RWPE2 (cell line): ENCODE results near the gene MYO3B.

ENCODE experiments used
- ATAC-seq: fragments of 200-7000 bp; cut with Tn5 transposase; 3 replicates; pipeline ENCODE4 v1.9.1; 2021; ENCODE audit warnings: low read depth
- DNase-seq: peaks from one replicate; pipeline ENCODE4 v3.0.0-alpha.2; 2020; ENCODE audit warnings: low spot score
- H3K27ac ChIP-seq: fragments of 450-650 bp; 2 replicates; pipeline ENCODE4 v1.5.1; 2017; ENCODE audit warnings: mild to moderate bottlenecking; ENCODE audit not compliant: poor library complexity, severe bottlenecking
- H3K27me3 ChIP-seq: fragments of 250-450 bp; sonication (Bioruptor Pico); 2 replicates; pipeline ENCODE4 v1.5.1; 2021; ENCODE audit warnings: mild to moderate bottlenecking, moderate library complexity; ENCODE audit not compliant: insufficient read depth, poor library complexity, severe bottlenecking
- H3K36me3 ChIP-seq: fragments of 250-450 bp; sonication (Bioruptor Pico); 2 replicates; pipeline ENCODE4 v1.5.1; 2020; ENCODE audit warnings: low read depth, mild to moderate bottlenecking, moderate library complexity
- H3K4me1 ChIP-seq: fragments of 250-450 bp; sonication (Bioruptor Pico); 2 replicates; pipeline ENCODE4 v1.5.1; 2021; ENCODE audit warnings: mild to moderate bottlenecking, moderate library complexity; ENCODE audit not compliant: insufficient read depth, poor library complexity, severe bottlenecking
- H3K4me3 ChIP-seq: fragments of 250-450 bp; sonication (Bioruptor Pico); 2 replicates; pipeline ENCODE4 v1.5.1; 2021; ENCODE audit warnings: mild to moderate bottlenecking, moderate library complexity; ENCODE audit not compliant: severe bottlenecking
- H3K9me3 ChIP-seq: fragments of 250-450 bp; sonication (Bioruptor Pico); 2 replicates; pipeline ENCODE4 v1.5.1; 2021; ENCODE audit warnings: mild to moderate bottlenecking, moderate library complexity; ENCODE audit not compliant: severe bottlenecking
- CTCF ChIP-seq: fragments of 450-650 bp; IDR thresholded peaks from one replicate; pipeline ENCODE4 v1.5.1; 2017; ENCODE audit warnings: mild to moderate bottlenecking, moderate library complexity; ENCODE audit not compliant: poor library complexity, severe bottlenecking

The MYO3B gene

GRCh38 chr2:170462433-170463205, 284.7 kb downstream of the MYO3B start:
- no peak for ATAC-seq
- H3K36me3 ChIP-seq, result no peaks in the 10 kb centered on the region
- no peak overlapping the region for H3K27ac ChIP-seq
- H3K9me3 ChIP-seq, result no peaks in the 10 kb centered on the region
- TF ChIP-seq CTCF, result no peak
- H3K27me3 ChIP-seq, result no peaks in the 10 kb centered on the region
- H3K4me3 ChIP-seq, result no peak overlapping the region
- DNase-seq, result no peak
- H3K4me1 ChIP-seq, result no peaks in the 10 kb centered on the region

- no peak for TF ChIP-seq CTCF
- no peak overlapping the region for H3K4me3 ChIP-seq
- no peaks in the 10 kb centered on the region for H3K36me3 ChIP-seq
- no peak for DNase-seq
- no peaks in the 10 kb centered on the region for H3K9me3 ChIP-seq
- no peaks in the 10 kb centered on the region for H3K4me1 ChIP-seq
- no peak overlapping the region for H3K27ac ChIP-seq
- H3K27me3 ChIP-seq, result no peaks in the 10 kb centered on the region
- no peak for ATAC-seq
Observed at GRCh38 chr2:170463206-170463537, 285.2 kb downstream of the MYO3B start.

DNA sequence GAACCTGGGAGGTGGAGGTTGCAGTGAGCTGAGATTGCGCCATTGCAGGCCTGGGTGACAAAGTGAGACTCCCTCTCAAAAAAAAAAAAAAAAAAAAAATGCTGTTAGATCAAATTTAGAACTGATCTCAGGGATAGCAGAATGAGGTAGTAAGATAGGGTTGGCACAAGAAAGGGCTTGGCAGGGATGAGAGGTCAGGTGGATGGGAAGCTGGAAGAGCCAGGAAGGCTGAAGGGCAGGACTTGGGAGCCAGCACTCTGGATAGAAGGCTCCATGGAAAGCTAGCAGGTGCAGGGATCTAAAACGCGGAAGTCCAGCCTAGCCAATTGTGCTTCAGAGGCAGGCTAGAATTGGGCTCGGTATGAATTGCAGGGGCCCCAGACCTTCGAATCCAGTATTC, 286.3 kb downstream of the MYO3B start:
- Histone ChIP-seq H3K36me3 (no peaks in the 10 kb centered on the region), H3K27me3 (no peaks in the 10 kb centered on the region), H3K4me1 (no peaks in the 10 kb centered on the region), H3K4me3 (no peak overlapping the region), H3K27ac (no peak overlapping the region), H3K9me3 (no peaks in the 10 kb centered on the region)
- no peak for TF ChIP-seq CTCF
- ATAC-seq (no peak), DNase-seq (no peak)

GRCh38 chr2:170465241-170465640, 287.3 kb downstream of the MYO3B start:
- Histone ChIP-seq H3K27ac (no peak overlapping the region), H3K27me3 (no peaks in the 10 kb centered on the region), H3K4me3 (no peak overlapping the region), H3K4me1 (no peaks in the 10 kb centered on the region), H3K9me3 (no peaks in the 10 kb centered on the region), H3K36me3 (no peaks in the 10 kb centered on the region)
- no peak for DNase-seq
- peak; percentile 31; the same call in 2 of the 3 replicates for ATAC-seq
- TF ChIP-seq CTCF, result no peak

- ATAC-seq (no peak), DNase-seq (no peak)
- Histone ChIP-seq H3K27me3 (no peaks in the 10 kb centered on the region), H3K4me1 (no peaks in the 10 kb centered on the region), H3K27ac (no peak overlapping the region), H3K9me3 (no peaks in the 10 kb centered on the region), H3K4me3 (no peak overlapping the region), H3K36me3 (no peaks in the 10 kb centered on the region)
- TF ChIP-seq CTCF, result no peak
Observed at GRCh38 chr2:170466632-170467031, 288.7 kb downstream of the MYO3B start.
